GM19023 (cell line): Measurements from ENCODE around the gene ZDHHC12.

Source experiments
- ATAC-seq: cut with Tn5 transposase; IDR thresholded peaks from one replicate; pipeline ENCODE4 v1.9.1; 2021; ENCODE audit warnings: mild to moderate bottlenecking, moderate library complexity; ENCODE audit not compliant: unreplicated experiment

The ZDHHC12 gene, protein sequence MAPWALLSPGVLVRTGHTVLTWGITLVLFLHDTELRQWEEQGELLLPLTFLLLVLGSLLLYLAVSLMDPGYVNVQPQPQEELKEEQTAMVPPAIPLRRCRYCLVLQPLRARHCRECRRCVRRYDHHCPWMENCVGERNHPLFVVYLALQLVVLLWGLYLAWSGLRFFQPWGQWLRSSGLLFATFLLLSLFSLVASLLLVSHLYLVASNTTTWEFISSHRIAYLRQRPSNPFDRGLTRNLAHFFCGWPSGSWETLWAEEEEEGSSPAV

DNA sequence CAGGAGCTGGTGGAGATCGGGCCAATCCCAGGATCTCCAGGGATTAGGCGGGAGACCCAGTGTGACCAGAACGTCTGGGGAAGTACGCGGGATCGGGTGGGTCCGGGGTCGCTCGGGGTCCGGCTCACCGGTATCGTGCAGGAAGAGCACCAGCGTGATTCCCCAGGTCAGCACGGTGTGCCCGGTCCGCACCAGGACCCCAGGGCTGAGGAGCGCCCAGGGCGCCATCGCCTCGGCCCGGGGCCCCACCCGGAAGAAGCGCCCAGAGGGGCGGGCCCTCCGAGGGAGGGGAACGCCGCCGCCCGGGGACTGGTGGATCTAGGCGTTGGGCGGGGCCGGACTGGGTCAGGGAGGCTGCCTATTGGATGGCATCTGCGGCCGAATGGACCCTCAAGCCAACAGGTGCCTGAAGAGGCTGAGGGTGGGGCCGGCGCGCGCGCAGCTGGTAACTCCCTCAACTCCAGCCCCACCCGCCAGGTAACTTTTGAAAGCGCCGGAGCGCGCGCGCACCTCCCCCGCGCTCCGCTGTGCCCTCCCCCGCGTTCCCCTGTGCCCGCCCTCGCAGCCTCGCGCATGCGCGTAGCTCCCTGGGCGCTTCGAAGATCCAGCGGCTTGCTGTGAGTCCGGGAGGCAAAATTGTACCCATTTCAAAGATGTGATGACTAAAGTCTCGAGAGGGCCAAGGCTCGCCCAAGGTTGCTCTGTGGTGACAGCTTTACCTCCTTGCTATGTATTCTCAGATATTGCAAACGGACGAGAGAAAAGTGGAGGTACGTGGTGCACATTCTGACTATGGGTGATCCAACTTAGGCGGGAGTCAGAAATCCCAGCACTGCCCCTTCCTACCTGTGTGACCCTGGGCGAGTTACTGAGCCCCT, at the start of gene ZDHHC12:
ZDHHC12 (minus strand) TSS at position 262 of the 878 bp plus-strand sequence; CDS start at position 228, 34 bp downstream.
- peak; percentile 95 for ATAC-seq

- ATAC-seq = no peak
These were observed 49.1 kb upstream of the ZDHHC12 start for GRCh38 chr9:128773049-128773448.

- ATAC-seq = peak; percentile 89
These were observed 48.0 kb upstream of the ZDHHC12 start, which contains the start of gene ZER1 for GRCh38 chr9:128771745-128772519. TSS of gene ZER1 (minus strand) at chr9:128771927. CDS start at chr9:128755565, 16,362 bp downstream.

- peak; percentile 30 for ATAC-seq
These were observed 47.3 kb upstream of the ZDHHC12 start for GRCh38 chr9:128771094-128771721.

DNA sequence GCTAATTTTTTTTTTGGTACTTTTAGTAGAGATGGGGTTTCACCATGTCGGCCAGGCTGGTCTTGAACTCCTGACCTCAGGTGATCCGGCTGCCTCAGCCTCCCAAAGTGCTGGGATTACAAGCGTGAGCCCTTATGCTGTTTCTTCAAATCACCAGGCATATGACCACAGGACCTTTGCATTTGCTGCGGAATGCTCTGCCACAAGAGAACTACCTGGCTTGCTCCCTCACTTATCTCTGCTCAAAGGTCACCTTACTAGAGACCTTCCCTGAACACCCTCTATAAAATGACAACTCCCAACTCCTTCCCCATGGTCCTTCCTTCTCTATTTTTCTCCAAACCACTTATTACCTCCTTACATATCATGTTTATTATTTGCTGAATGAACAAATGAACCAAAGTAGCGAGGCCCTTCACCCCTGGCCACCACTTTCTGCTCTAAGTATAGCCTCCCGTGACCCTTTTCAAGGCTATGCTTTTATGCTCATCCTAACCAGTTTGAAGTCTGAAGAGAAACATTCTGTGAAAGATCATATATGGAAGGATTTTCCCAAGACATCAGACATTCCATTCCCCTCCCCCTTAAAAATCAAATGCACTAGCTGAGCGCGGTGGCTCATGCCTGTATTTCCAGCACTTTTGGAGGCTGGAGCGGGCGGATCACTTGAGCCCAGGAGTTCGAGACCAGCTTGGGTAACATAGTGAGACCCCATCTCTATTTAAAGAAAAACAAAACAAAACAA, 46.5 kb upstream of the ZDHHC12 start:
- ATAC-seq = no peak

DNA sequence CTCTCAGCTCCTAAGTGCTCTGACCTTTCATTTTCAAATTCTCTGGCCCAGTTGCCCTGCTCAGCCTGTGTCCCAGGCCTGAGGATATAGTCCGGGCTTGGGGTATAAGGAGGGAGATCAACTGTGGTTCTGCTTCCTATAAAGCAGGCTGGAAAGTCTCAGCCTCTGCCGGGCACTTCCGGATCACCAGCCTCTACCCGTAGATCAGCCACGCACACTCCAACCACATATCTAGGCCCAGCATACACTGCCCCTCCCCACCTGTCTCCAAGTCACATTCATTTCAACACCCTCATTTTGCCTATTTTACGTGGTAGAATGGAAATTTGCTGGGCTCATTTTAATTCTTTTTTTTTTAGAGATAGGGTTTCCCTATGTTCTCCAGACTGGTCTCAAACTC, 44.7 kb upstream of the ZDHHC12 start:
- no peak for ATAC-seq

DNA sequence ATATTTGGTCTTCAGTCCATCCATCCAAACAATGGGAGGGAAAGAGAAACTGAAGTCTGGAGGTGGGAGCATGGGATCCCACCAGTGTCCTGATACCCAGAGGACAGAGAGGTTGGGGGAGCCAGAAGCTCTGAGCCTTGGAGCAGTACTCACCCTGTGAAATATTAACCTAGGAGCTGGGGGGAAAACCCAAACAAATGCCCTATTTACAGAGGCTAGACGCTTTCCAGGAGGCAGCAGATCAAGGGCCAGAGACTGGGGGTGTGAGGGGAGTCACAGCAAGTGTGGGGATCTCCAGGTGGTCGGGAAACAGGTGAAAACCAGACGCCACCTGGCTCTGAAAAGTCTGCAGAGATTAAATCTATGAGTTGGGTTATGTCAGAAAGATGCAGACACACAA, 41.6 kb upstream of the ZDHHC12 start:
- ATAC-seq = no peak

GRCh38 chr9:128764361-128764760, 40.4 kb upstream of the ZDHHC12 start:
- no peak for ATAC-seq

GRCh38 chr9:128762671-128763449, 38.9 kb upstream of the ZDHHC12 start:
- no peak for ATAC-seq

GRCh38 chr9:128757602-128758001, 33.7 kb upstream of the ZDHHC12 start:
- ATAC-seq = no peak

GRCh38 chr9:128753627-128754026, 29.7 kb upstream of the ZDHHC12 start:
- no peak for ATAC-seq

DNA sequence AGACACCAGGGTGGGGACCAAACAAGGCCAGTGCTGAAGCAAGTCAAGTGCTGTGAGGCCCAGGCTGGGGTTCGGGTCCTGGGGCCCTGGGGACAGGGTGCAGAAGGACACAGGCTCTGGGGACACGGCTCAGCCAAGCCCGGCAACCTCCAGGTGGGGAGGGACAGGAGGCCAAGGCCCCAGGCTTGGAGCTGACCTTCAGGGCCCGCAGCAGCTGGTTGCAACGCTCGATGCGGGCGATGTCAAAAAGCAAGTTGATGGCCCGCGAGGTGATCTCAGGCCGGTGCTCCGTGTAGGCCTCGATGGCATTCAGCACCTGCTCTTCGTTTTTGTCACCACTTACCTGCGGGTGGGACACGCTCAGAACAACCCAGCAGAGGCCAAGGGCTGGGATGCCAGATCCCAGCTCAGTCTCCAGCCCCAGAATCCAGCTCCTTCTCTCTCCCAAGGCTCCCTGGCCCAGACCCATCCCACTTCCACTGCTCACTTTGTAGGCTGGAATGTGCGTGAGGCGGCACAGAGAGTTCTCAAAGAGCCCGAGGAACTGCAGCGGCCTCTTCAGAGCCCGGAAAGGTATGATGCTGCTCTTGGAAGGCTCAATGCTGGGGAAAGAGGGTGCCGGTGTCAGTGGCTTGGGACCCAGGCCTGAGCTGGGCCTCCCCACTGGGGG, 27.1 kb upstream of the ZDHHC12 start:
- no peak for ATAC-seq

DNA sequence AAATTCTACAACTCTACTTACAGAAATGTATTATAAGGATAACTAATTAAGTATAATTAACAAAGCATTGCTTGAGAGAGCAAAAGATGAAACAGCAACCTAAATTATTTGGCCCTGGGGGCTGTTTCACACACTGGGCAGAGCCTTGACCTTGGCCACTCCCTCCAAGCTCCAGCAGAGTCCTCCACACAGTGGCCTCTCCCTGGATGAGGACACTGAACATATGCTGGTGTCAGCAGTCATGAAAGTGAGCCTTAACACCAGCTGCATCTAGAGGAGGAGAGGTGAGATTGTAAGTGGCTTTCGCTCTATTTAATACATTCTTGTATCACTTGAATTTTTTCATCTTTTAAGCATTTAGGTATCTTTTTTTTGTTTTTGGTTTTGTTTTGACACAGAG, 23.3 kb upstream of the ZDHHC12 start:
- no peak for ATAC-seq

DNA sequence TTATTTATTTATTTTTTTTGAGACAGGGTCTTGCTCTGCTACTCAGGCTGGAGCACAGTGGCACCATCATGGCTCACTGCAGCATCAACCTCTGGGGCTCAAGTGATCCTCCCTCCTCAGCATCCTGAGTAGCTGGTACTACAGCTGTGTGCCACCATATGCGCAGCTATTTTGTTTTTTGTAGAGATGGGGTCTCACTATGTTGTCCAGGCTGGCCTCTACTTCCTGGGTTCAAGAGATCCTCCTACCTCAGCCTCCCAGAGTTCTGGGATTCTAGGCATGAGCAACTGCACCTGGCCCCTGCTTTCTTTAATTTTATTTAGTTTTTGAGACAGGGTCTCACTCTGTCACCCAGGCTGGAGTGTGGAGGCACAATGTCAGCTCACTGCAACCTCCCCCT, 19.5 kb upstream of the ZDHHC12 start:
- ATAC-seq = no peak

DNA sequence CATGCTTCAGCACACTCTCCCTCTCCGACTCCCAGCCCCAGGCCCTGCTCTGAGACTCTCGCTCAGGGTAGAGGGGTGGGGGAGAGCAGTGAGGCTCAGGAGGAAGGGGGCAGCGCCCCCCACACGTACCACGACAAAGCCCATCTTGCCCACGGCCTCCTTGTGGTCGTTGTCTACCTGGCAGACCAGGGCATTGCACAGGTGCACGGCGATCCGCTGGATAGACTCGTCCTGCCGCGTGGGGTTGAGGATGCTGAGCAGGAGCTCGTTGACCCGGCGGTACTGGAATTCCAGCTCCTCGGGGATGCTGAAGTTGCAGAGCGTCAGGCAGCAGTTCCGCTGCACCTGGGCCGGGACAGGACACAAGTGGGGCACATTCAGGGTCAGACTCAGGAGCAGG, 18.5 kb upstream of the ZDHHC12 start:
- ATAC-seq = no peak

DNA sequence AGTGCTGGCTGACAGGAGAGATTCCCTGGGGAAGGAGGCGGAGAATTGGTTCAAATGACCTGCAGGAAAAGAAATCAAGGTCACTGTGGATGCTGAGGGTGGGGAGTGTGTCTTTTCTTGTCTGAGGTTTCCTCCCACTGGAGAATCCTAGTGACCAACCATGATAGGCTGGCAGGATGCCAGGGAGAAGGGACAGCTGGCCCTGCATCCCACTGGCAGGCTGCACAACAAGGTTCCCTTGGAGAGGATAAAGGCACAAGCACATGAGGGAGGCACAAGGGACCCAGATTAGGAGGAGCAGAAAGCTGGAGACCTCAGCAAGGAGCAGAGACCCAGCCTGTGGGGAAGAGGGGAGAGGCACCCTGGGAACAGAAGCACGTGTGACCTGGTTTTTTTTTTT, 11.4 kb upstream of the ZDHHC12 start:
- ATAC-seq = no peak

DNA sequence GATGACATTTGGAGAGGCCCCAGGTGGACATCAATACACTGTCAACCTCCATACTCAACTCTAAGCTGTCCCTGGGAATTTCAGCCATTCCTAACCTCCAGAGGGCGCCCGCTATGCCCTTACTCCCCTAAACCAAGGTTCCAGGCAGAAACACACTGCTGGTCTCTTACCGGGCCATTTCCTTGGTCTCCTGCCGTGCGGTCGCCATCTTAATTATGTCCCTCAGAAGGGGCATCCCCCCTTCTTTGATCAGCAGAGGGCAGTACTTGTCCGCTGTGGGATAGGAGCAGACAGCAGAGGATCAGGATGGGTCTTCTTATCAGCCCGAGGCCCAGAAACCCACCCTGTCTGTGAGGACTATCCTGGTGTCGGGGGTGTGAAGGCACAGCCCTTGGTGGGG, 9.3 kb upstream of the ZDHHC12 start:
- no peak for ATAC-seq

- no peak for ATAC-seq
These were observed 8.6 kb upstream of the ZDHHC12 start for GRCh38 chr9:128732576-128732975.

DNA sequence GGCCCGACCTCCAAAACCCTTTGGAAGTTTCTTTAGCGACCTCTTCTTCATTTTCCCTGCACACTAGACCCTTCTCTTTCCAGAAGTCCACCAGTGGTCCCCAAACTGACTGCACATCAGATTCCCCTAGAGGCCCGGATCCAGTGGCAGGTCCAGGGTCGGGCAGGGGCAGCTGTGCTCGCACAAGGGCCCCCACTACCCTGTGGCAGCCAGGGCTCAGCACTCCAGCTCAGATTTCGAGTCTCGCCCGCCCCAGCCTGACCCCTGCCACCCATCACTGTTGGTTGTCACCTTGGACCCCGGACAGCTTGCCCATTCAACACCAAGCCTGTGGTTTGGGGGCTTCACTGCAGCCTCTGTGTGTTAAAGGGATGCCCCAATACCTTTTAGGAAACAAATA, 7.8 kb upstream of the ZDHHC12 start:
- ATAC-seq = no peak
